Lower lobe of right lung (tissue), 2 donors: ENCODE results near the gene PXK. TPM values are rescaled to one million over a fixed set of nuclear protein-coding genes. Genes with fewer than 3 reads are reported as not detected.

Source experiments
- ATAC-seq, 2 donors: fragments of 200-7000 bp; cut with Tn5 transposase; one replicate each; pipeline ENCODE4 v1.9.1; 2020 to 2022; ENCODE audit warnings: mild to moderate bottlenecking in 2 of 2, moderate library complexity in 2 of 2
- DNase-seq: peaks from one replicate; pipeline ENCODE4 v3.0.0-alpha.2; 2020
- H3K27ac ChIP-seq: fragments of 200-600 bp; one replicate; pipeline ENCODE4 v1.8.0; 2022
- H3K27me3 ChIP-seq: fragments of 200-600 bp; one replicate; pipeline ENCODE4 v1.8.0; 2022; ENCODE audit warnings: low read depth
- H3K36me3 ChIP-seq: fragments of 200-600 bp; one replicate; pipeline ENCODE4 v1.8.0; 2022; ENCODE audit warnings: mild to moderate bottlenecking
- H3K4me1 ChIP-seq: fragments of 200-600 bp; one replicate; pipeline ENCODE4 v1.8.0; 2022
- H3K4me3 ChIP-seq: fragments of 200-600 bp; one replicate; pipeline ENCODE4 v1.8.0; 2022; ENCODE audit warnings: mild to moderate bottlenecking
- H3K9me3 ChIP-seq: fragments of 200-600 bp; one replicate; pipeline ENCODE4 v1.8.0; 2022
- intact Hi-C: fragments of 100-400 bp; cut with DNase I; formaldehyde crosslinking; loops from one replicate; pipeline ENCODE4 v1.11.0; 2022
- total RNA-seq: library from RNA; stranded (reverse); fragmentation: NEBNext Ultra II Directional; extraction: Animal tissue kit (Norgen Biotek cat#: 25700); gene quantifications from one replicate; pipeline ENCODE4 v1.2.1, GENCODE V29; 2021
- TF ChIP-seq, protein P1 (sequence below): fragments of 200-600 bp; IDR thresholded peaks from one replicate; pipeline ENCODE4 v1.8.0; 2022; ENCODE audit warnings: antibody characterized with exemption, mild to moderate bottlenecking
- donor health status: DM: no; HTN: yes; CAD: no; lungs with severe emphysema.

PXK gene
- total RNA-seq, 1 donor from 2014 or later, result 23.7 TPM

DNA sequence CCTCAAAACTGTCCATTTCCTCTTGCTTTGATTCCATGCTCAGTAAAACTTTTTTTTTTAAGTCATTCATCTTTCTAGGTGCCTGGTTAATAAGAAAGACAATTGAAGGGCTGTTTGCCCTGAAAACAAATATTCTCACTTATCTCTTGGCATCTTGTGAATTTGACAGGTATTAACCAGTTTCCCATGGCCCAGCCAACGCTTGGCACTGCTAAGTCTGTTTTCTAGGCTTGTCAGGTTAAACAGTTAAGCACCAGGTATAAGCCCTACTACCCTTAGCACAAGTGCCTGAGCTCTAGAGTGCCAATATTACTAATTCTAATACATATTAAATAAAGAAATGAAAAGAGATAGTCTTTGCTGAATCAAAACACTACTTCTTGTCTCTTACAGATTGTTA lies 36.3 kb downstream of the PXK start:
- H3K9me3 ChIP-seq, result no peaks in the 10 kb centered on the region
- intact Hi-C loops, result no loop called here
- TF ChIP-seq, protein P1, sequence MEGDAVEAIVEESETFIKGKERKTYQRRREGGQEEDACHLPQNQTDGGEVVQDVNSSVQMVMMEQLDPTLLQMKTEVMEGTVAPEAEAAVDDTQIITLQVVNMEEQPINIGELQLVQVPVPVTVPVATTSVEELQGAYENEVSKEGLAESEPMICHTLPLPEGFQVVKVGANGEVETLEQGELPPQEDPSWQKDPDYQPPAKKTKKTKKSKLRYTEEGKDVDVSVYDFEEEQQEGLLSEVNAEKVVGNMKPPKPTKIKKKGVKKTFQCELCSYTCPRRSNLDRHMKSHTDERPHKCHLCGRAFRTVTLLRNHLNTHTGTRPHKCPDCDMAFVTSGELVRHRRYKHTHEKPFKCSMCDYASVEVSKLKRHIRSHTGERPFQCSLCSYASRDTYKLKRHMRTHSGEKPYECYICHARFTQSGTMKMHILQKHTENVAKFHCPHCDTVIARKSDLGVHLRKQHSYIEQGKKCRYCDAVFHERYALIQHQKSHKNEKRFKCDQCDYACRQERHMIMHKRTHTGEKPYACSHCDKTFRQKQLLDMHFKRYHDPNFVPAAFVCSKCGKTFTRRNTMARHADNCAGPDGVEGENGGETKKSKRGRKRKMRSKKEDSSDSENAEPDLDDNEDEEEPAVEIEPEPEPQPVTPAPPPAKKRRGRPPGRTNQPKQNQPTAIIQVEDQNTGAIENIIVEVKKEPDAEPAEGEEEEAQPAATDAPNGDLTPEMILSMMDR, result no peak
- DNase-seq (no peak), ATAC-seq (no peak)
- H3K4me1 ChIP-seq, result no peaks in the 10 kb centered on the region
- H3K27ac ChIP-seq, result no peak overlapping the region
- peaks cover 20% of the 10 kb centered on the region for H3K36me3 ChIP-seq
- no peak overlapping the region for H3K4me3 ChIP-seq
- H3K27me3 ChIP-seq, result no peaks in the 10 kb centered on the region

DNA sequence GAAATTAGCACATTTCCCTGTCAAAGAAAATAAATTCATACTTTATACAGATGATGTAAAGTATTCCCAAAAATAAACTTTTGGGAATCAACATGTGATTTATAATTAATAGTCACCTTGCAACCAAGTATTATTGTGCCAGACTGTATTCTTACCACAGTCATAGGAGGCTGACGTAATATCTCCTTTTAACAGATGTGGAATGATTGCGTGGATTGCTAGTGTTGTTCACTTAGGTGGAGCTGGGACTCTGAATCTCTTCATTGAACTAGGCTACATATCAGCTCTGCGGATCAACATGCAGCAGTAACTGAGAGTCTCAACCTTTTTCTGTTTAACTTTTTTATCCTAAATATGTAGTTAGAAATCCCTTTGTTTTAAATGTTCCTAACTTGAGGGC lies 37.2 kb downstream of the PXK start:
- DNase-seq, result no peak

DNA sequence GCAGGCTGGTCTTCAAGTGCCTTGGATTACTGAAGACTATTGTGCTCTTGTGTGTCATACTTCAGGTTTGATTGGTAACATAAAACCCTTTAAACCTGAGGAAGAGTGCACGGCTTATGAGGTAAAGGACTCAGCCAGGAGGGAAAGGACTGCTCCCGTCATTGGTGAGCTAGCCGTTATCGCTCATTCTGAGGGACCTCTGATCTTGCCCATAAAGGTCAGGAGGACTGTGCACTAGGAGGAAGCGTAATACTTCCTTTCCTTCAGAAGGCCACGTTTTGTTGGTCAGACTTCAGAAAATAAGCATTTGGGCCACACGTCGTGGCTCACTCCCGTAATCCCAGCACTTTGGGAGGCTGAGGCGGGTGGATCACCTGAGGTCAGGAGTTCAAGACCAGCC lies 37.7 kb downstream of the PXK start:
- no peak overlapping the region for H3K4me3 ChIP-seq
- ATAC-seq (no peak), DNase-seq (no peak)
- no peaks in the 10 kb centered on the region for H3K27me3 ChIP-seq
- H3K36me3 ChIP-seq, result peaks cover 20% of the 10 kb centered on the region
- no peak overlapping the region for H3K27ac ChIP-seq
- TF ChIP-seq, protein P1, result no peak
- intact Hi-C loops, result no loop called here
- H3K4me1 ChIP-seq, result no peaks in the 10 kb centered on the region
- H3K9me3 ChIP-seq, result no peaks in the 10 kb centered on the region

More for the DNA sequence above, 37.2 kb downstream of the PXK start:
- H3K9me3 ChIP-seq, result no peaks in the 10 kb centered on the region
- TF ChIP-seq, protein P1, result no peak
- intact Hi-C loops, result no loop called here
- H3K4me1 ChIP-seq, result no peaks in the 10 kb centered on the region
- no peaks in the 10 kb centered on the region for H3K27me3 ChIP-seq
- no peak for ATAC-seq
- H3K27ac ChIP-seq, result no peak overlapping the region
- H3K36me3 ChIP-seq, result peaks cover 20% of the 10 kb centered on the region
- H3K4me3 ChIP-seq, result no peak overlapping the region

DNA sequence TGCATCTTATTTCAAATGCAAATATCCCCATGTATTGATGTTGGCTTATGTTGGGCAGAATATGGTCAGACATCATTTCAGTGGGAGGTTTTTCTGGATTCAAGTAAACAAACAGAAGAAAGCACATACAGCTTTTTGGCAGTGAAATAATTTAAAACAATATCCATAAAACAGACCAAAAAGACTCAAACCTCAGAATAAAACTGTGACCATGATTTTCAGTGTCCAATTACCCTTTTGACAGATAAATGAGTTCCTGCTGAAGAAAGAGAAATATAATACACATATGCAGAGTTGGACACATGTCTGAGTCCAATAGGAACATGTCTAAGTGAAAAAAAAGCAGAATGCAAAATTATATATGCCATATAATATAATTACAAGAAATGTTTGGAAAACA lies 39.1 kb downstream of the PXK start:
- no peak for DNase-seq
- Histone ChIP-seq H3K9me3 (no peaks in the 10 kb centered on the region), H3K36me3 (peaks cover 20% of the 10 kb centered on the region), H3K27ac (no peak overlapping the region), H3K27me3 (no peaks in the 10 kb centered on the region), H3K4me3 (no peak overlapping the region), H3K4me1 (no peaks in the 10 kb centered on the region)
- TF ChIP-seq, protein P1, result no peak
- ATAC-seq, result no peak
- intact Hi-C loops, result no loop called here

DNA sequence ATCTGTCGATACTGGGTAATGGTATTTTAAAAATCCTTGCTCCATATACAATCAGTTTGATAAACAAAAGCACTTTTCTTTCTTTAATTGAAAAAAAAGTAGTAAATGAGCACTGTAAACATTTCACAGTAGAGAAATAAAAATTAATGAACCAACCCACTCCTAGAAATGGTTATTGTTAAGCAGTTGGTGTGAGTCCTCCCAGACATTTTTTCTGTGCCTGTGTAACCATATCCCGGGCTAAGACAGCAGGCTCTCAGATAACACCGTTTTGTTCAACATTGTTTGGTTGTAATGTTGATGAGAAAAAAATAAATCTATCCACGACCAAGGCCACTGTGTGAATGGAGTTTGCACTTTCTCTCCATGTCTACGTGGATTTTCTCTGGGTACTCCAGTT lies 42.6 kb downstream of the PXK start:
- H3K27me3 ChIP-seq, result no peaks in the 10 kb centered on the region
- TF ChIP-seq, protein P1, result no peak
- DNase-seq, result no peak
- H3K36me3 ChIP-seq, result peaks cover 11% of the 10 kb centered on the region
- H3K4me1 ChIP-seq, result no peaks in the 10 kb centered on the region
- no peak overlapping the region for H3K4me3 ChIP-seq
- ATAC-seq, result no peak
- no peak overlapping the region for H3K27ac ChIP-seq
- intact Hi-C loops, result no loop called here
- no peaks in the 10 kb centered on the region for H3K9me3 ChIP-seq

- Histone ChIP-seq H3K36me3 (peaks cover 4% of the 10 kb centered on the region), H3K9me3 (no peaks in the 10 kb centered on the region), H3K27ac (no peak overlapping the region), H3K4me1 (no peaks in the 10 kb centered on the region), H3K27me3 (no peaks in the 10 kb centered on the region), H3K4me3 (no peak overlapping the region)
- ATAC-seq (no peak), DNase-seq (no peak)
- intact Hi-C loops, result no loop called here
- TF ChIP-seq, protein P1, result no peak
Measured at GRCh38 chr3:58377168-58377567, 44.5 kb downstream of the PXK start.
